Spleen (tissue), 7 donors: ENCODE measurements around the gene KSR1.

ENCODE experiments used
- POLR2A ChIP-seq, 3 donors: fragments of 450-650 bp; IDR thresholded peaks; one replicate each; pipeline ENCODE4 v1.5.1; 2017; ENCODE audit warnings: antibody characterized with exemption in 3 of 3, mild to moderate bottlenecking in 1 of 3
- TF ChIP-seq, protein P1 (sequence below), 11 experiments: fragments of 200-600 bp in 7 of 11; fragments of 450-650 bp in 4 of 11; sonication (generic) in 4 of 11; IDR thresholded peaks in 8 of 11; conservative IDR thresholded peaks in 3 of 11; 1 replicate in 7 of 11; 2 replicates in 4 of 11; pipeline versions ENCODE4 v1.4.0 to v1.8.0; 2016 to 2021; ENCODE audit warnings: antibody characterized with exemption in 11 of 11, inconsistent platforms in 4 of 11, mild to moderate bottlenecking in 1 of 11
- donor health status: DM: no; HTN: no; CAD: no; lungs with moderate emphysema.
- donor health status: DM: no; HTN: no; CAD: no.
- donor health status: DM: no; HTN: no; CAD: no.

- TF ChIP-seq, protein P1, sequence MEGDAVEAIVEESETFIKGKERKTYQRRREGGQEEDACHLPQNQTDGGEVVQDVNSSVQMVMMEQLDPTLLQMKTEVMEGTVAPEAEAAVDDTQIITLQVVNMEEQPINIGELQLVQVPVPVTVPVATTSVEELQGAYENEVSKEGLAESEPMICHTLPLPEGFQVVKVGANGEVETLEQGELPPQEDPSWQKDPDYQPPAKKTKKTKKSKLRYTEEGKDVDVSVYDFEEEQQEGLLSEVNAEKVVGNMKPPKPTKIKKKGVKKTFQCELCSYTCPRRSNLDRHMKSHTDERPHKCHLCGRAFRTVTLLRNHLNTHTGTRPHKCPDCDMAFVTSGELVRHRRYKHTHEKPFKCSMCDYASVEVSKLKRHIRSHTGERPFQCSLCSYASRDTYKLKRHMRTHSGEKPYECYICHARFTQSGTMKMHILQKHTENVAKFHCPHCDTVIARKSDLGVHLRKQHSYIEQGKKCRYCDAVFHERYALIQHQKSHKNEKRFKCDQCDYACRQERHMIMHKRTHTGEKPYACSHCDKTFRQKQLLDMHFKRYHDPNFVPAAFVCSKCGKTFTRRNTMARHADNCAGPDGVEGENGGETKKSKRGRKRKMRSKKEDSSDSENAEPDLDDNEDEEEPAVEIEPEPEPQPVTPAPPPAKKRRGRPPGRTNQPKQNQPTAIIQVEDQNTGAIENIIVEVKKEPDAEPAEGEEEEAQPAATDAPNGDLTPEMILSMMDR (IDR thresholded peaks at IDR 0.05 in 8 of 11, conservative IDR thresholded peaks at IDR 0.05 in 3 of 11): no peak
- TF ChIP-seq POLR2A (IDR thresholded peaks at IDR 0.05): no peak
Measured at GRCh38 chr17:27613433-27613832, 157.2 kb downstream of the KSR1 start.
